ENCODE data around the gene CCDC187. TPM values are rescaled to one million over a fixed set of nuclear protein-coding genes. Genes with fewer than 3 reads are reported as not detected.

Gene CCDC187
- total RNA-seq, 1 donor from 2014 or later: 0.10 TPM

GRCh38 chr9:136297016-136297691 is 6.7 kb downstream of the CCDC187 start:
- no peak for DNase-seq

- DNase-seq: no peak
Observed at GRCh38 chr9:136296434-136297015, 7.4 kb downstream of the CCDC187 start.

GRCh38 chr9:136295542-136296433 is 8.1 kb downstream of the CCDC187 start:
- DNase-seq: no peak

GRCh38 chr9:136295055-136295454 is 8.8 kb downstream of the CCDC187 start:
- DNase-seq: no peak

GRCh38 chr9:136294437-136294836 is 9.5 kb downstream of the CCDC187 start:
- DNase-seq: no peak

GRCh38 chr9:136293476-136294077 is 10.3 kb downstream of the CCDC187 start:
- DNase-seq: no peak

GRCh38 chr9:136292591-136293448 is 11.1 kb downstream of the CCDC187 start:
- DNase-seq: no peak

GRCh38 chr9:136292026-136292538 is 11.8 kb downstream of the CCDC187 start:
- DNase-seq: no peak

GRCh38 chr9:136291306-136292025 is 12.4 kb downstream of the CCDC187 start:
- DNase-seq: no peak

GRCh38 chr9:136290508-136291000 is 13.3 kb downstream of the CCDC187 start:
- DNase-seq: no peak

- no peak for DNase-seq
Observed at GRCh38 chr9:136289651-136290507, 14.0 kb downstream of the CCDC187 start.

- DNase-seq: no peak
Observed at GRCh38 chr9:136287960-136288753, 15.7 kb downstream of the CCDC187 start.

- no peak for DNase-seq
Observed at GRCh38 chr9:136286987-136287379, 16.9 kb downstream of the CCDC187 start.

- DNase-seq: no peak
Observed at GRCh38 chr9:136286359-136286986, 17.4 kb downstream of the CCDC187 start.

GRCh38 chr9:136285501-136286358 is 18.2 kb downstream of the CCDC187 start:
- DNase-seq: no peak

- no peak for DNase-seq
Observed at GRCh38 chr9:136284951-136285350, 18.9 kb downstream of the CCDC187 start.

GRCh38 chr9:136284311-136284710 is 19.6 kb downstream of the CCDC187 start:
- DNase-seq: no peak

All from skin of body (tissue), 2 donors.